ENCODE results near the gene IFT80.

DNA sequence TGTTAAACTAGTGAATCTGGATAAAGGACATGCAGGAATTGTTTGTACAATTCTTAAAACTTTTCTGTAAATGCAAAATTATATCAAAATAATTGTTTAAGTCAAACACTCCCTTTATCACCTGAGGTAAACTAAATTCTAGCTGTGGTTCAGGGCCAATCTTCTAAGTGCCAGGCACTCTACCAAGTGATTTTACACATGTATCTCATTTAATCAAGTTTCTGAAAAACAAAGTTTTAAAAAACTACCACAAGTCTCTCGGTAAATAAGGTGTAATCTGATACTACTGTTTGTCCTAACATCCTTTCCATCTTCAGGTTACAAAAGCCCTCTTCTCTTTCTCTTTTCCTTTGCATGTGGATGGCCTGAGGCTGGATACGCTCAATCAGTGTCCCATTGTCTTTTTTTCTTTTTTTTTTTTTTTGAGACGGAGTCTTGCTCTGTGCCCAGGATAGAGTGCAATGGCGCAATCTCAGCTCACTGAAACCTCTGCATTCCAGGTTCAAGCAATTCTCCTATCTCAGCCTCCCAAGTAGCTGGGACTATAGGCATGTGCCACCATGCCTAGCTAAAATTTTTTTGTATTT, 19.3 kb downstream of the IFT80 start:
- TF ChIP-seq, protein P1, sequence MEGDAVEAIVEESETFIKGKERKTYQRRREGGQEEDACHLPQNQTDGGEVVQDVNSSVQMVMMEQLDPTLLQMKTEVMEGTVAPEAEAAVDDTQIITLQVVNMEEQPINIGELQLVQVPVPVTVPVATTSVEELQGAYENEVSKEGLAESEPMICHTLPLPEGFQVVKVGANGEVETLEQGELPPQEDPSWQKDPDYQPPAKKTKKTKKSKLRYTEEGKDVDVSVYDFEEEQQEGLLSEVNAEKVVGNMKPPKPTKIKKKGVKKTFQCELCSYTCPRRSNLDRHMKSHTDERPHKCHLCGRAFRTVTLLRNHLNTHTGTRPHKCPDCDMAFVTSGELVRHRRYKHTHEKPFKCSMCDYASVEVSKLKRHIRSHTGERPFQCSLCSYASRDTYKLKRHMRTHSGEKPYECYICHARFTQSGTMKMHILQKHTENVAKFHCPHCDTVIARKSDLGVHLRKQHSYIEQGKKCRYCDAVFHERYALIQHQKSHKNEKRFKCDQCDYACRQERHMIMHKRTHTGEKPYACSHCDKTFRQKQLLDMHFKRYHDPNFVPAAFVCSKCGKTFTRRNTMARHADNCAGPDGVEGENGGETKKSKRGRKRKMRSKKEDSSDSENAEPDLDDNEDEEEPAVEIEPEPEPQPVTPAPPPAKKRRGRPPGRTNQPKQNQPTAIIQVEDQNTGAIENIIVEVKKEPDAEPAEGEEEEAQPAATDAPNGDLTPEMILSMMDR (conservative IDR thresholded peaks at IDR 0.05; ENCODE audit: low read depth, low read length): no peak
- TF ChIP-seq EZH2 (IDR thresholded peaks at IDR 0.05; ENCODE audit: borderline replicate concordance, low read depth, low read length, poor library complexity, severe bottlenecking): no peak

Measured in A673 (cell line).